SK-N-SH (cell line): ENCODE measurements around the gene MACROD2.

Experiments used
- EZH2phosphoT487 ChIP-seq: fragments of 200-600 bp; sonication (generic); IDR thresholded peaks from 2 replicates; pipeline ENCODE4 v1.6.1; 2017; ENCODE audit warnings: low read depth, mixed run types, mild to moderate bottlenecking, antibody characterized with exemption, moderate library complexity, borderline replicate concordance
- JUND ChIP-seq: IDR thresholded peaks from 2 replicates; pipeline ENCODE4 v1.4.0; 2012
- NFIC ChIP-seq: IDR thresholded peaks from 2 replicates; pipeline ENCODE4 v1.4.0; 2012; ENCODE audit warnings: borderline replicate concordance
- RFX5 ChIP-seq: IDR thresholded peaks from 2 replicates; pipeline ENCODE4 v1.6.1; 2012; ENCODE audit warnings: mild to moderate bottlenecking, improper control_type of control experiment, low read length
- TF ChIP-seq, protein P1 (sequence below): fragments of 200-600 bp; sonication (generic); IDR thresholded peaks from 2 replicates; pipeline ENCODE4 v1.6.1; 2017; ENCODE audit warnings: antibody characterized with exemption, mild to moderate bottlenecking, moderate library complexity
- TF ChIP-seq, protein P2 (sequence below): IDR thresholded peaks from 2 replicates; pipeline ENCODE4 v1.6.1; 2012; ENCODE audit warnings: mild to moderate bottlenecking, low read depth, low read length, moderate library complexity

DNA sequence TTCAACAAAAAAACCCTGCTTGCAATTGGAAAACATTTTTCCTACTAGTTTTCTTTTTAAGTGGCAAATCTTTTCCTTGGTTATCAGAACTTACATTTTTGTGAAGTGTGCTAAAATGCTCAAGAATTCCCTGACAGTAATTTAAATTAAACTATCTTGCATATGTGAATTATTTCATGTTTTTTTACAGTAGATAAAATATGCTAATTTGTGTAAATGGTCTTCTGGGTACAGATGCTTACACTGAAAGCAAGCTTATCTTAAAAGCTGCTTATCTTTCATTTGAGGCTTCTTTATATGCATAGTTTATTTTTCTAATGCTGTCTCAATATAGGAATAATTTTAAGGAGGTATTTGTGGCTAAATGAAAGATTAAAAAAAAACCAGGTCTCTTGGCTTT is 745.1 kb downstream of the MACROD2 start:
- TF ChIP-seq, protein P1, sequence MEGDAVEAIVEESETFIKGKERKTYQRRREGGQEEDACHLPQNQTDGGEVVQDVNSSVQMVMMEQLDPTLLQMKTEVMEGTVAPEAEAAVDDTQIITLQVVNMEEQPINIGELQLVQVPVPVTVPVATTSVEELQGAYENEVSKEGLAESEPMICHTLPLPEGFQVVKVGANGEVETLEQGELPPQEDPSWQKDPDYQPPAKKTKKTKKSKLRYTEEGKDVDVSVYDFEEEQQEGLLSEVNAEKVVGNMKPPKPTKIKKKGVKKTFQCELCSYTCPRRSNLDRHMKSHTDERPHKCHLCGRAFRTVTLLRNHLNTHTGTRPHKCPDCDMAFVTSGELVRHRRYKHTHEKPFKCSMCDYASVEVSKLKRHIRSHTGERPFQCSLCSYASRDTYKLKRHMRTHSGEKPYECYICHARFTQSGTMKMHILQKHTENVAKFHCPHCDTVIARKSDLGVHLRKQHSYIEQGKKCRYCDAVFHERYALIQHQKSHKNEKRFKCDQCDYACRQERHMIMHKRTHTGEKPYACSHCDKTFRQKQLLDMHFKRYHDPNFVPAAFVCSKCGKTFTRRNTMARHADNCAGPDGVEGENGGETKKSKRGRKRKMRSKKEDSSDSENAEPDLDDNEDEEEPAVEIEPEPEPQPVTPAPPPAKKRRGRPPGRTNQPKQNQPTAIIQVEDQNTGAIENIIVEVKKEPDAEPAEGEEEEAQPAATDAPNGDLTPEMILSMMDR, result no peak
- TF ChIP-seq, protein P2, sequence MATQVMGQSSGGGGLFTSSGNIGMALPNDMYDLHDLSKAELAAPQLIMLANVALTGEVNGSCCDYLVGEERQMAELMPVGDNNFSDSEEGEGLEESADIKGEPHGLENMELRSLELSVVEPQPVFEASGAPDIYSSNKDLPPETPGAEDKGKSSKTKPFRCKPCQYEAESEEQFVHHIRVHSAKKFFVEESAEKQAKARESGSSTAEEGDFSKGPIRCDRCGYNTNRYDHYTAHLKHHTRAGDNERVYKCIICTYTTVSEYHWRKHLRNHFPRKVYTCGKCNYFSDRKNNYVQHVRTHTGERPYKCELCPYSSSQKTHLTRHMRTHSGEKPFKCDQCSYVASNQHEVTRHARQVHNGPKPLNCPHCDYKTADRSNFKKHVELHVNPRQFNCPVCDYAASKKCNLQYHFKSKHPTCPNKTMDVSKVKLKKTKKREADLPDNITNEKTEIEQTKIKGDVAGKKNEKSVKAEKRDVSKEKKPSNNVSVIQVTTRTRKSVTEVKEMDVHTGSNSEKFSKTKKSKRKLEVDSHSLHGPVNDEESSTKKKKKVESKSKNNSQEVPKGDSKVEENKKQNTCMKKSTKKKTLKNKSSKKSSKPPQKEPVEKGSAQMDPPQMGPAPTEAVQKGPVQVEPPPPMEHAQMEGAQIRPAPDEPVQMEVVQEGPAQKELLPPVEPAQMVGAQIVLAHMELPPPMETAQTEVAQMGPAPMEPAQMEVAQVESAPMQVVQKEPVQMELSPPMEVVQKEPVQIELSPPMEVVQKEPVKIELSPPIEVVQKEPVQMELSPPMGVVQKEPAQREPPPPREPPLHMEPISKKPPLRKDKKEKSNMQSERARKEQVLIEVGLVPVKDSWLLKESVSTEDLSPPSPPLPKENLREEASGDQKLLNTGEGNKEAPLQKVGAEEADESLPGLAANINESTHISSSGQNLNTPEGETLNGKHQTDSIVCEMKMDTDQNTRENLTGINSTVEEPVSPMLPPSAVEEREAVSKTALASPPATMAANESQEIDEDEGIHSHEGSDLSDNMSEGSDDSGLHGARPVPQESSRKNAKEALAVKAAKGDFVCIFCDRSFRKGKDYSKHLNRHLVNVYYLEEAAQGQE, result no peak
- TF ChIP-seq NFIC (no peak), JUND (no peak), RFX5 (no peak), EZH2phosphoT487 (no peak)
